ENCODE measurements around the gene ZCWPW1.

ZCWPW1 gene, protein sequence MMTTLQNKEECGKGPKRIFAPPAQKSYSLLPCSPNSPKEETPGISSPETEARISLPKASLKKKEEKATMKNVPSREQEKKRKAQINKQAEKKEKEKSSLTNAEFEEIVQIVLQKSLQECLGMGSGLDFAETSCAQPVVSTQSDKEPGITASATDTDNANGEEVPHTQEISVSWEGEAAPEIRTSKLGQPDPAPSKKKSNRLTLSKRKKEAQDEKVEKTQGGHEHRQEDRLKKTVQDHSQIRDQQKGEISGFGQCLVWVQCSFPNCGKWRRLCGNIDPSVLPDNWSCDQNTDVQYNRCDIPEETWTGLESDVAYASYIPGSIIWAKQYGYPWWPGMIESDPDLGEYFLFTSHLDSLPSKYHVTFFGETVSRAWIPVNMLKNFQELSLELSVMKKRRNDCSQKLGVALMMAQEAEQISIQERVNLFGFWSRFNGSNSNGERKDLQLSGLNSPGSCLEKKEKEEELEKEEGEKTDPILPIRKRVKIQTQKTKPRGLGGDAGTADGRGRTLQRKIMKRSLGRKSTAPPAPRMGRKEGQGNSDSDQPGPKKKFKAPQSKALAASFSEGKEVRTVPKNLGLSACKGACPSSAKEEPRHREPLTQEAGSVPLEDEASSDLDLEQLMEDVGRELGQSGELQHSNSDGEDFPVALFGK

DNA sequence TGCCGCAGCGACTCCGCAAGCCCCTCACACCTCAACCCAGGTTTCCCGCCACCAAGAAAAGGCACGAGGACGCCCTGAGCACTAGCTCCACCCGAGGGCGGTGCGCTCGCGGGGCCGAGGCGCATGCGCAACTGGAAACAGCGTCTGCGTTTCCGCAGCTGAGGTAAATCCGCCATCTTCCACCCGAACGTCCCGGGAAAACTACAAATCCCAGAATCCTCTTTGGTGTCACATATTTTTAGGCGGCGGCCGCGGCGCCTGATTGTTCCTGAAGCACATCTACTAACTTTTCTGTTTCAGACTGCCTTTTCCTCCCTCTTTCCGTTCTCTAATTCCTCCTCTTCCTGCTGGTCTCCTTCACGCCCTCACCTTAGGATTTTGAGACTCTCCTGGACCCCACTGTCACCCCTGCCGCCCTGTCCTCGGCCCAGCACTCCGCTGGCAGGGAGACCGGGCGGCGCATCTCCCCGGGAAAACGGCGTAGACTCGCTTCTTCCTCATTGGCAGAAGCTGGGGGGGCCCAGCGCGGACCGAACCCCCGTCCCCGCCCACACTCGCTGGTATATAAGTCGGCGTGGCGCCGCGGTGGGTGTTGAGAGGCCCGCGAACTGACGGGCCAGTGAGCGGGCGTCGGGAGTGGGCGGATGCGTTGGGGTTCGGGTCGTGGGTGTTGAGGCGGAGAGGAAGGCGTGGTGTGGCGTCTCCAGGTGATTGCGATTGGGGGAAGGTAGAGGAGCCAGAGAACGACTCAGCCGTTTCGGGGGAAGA is at the start of gene ZCWPW1:
TSS of gene ZCWPW1 (minus strand) at position 505 of the 768 bp plus-strand sequence. CDS start 8,054 bp downstream, outside the sequence.
- DNase-seq, result peak; percentile 99

DNA sequence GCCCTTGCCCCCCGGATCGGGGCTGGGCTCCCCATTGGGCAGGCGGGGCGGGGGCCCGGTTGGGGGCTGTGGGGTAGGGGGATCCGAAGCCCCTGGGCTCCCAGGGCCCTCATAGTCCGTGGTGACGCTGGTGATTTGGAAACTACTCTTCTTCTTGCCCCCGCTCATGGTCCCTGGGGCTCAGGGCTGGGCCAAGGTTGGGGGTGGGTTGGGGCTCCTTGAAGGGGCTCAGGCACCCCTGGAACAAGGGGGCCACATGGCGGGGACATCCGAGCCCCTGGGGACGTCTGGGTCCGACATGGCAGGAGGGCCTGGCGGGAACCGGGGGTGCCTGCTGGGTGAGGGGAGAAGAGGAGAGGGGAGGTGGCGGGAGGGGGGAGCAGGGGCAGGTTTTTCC is 49.4 kb upstream of the ZCWPW1 start:
- DNase-seq, result no peak

DNA sequence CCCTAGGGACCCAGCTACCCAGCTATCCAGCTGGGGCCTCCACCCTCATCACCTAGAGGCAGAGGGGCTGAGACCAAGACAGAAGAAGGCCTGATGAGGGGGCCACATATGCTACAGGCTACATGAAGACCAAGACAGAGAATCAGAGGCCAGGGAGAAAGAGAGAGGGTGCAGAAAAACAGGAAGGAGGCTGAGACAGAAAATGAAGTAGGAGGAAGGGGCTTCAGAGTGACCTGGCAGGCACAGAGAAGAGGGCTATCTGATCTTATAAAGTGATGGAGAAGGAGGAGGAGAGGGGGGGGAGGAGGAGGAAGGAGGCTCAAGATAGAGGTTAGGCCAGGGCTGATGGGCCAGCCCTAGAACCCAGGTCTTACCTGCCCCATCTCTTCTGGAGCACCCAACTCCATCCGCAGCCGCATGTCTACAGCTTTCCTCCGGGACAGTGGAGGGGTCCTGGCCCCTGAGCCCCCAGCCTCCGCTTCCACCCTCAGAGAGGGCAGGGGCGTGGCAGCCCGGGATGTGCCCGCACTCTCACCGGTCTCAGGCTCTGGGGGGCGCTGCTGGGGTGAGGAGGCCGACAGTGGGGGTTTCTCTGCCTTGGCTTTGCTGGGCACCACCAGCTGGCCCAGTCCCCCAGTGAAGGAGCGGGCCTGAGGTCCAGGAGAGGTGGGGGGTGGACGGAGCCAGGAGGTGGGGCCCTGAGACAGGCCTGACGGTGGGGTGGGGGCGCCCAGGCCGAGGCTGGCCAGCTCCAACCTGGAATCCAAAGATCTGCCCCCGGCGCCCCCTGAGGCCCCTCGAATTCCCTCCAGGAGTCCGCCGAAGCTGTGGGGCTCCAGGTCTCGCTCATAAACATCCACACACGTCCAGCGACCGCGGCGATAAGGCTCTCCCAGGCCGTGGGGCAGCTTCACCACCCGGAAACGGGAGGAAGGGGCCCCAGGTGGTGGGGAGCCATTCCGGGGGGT is 48.7 kb upstream of the ZCWPW1 start:
- no peak for DNase-seq

GRCh38 chr7:100476101-100476780 is 47.7 kb upstream of the ZCWPW1 start:
- DNase-seq, result no peak

DNA sequence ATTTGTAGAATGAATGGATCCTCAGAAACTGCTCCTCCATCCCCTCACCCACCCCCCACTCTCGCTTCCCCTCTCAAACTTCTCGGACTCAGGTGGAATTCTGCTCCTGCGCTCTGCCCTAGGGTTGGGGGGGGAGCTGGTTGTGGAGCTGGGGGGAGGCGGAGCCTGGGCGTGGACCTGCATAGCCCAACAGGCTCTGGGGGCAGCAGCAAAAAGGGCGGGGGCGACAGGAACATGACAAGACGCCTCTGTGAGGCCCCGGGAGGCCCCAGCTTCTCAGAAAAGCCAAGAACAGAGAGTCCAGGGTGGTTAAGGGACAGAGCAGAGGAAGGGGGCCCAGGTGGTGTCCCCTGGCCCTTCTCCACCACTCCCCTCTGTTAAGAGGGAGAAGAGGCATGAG is 47.0 kb upstream of the ZCWPW1 start:
- no peak for DNase-seq

- DNase-seq, result no peak
Observed at GRCh38 chr7:100472854-100473499, 44.5 kb upstream of the ZCWPW1 start.

- DNase-seq, result no peak
Observed at GRCh38 chr7:100472121-100472851, 43.8 kb upstream of the ZCWPW1 start.

DNA sequence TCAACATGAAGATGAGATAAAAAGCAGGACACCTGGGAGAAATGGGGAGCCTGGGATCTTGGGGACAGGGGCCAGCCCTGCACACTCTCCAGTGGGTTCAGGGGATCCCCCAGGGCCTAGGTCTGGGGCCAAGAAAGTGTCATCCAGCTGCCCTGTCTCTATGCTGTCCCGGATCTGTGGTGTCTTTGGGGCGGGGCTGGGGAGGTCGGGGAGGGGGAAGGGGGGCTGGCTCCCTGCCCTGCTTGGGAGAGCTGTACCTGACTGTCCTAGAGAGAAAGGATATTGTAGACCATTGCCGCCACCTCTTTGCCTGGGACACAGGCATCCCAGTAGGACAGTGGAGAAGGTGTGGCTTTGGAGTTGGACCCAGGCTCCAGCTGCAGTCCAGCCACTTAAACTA is 42.5 kb upstream of the ZCWPW1 start:
- no peak for DNase-seq

DNA sequence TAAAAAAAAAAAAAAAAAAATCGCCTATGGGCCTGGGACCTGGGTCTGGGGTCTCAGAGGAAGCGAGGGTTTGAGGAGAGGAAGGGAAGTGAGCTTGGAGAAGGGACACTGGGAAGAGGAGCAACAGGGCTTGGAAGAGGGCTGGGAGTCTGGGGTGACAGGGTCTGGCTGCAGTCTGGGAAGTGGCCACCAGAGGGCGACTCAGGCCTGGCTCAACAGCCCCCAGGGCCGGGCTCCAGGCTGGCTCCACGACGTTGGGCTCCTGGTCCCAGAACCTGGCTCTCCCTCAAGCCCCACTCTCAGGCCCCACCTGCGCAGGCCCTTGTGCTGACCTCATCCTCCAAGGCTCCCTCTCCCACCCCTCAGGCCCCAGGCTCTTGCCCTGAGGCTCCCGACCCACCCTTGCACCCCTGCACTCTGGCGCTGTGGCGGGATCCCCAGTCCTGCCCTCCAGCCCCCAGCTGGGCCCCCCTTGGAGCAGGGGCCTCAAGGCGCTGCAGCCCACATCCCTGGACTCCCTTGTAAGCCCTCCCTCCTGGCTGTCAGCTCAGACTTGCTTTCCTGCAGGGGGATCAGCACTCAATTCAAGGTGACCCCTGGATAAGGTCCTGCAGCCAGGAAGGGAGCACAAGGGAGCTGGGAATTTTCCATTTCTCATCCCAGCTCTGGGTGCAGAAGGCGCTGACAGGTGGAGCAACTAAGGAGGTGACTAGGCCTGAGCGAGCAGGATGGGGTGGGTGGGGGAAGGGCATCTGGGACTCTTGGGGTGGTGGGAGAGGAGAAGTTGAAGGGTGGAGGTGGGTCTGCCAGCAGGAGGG is 40.9 kb upstream of the ZCWPW1 start:
- peak; percentile 94 for DNase-seq

DNA sequence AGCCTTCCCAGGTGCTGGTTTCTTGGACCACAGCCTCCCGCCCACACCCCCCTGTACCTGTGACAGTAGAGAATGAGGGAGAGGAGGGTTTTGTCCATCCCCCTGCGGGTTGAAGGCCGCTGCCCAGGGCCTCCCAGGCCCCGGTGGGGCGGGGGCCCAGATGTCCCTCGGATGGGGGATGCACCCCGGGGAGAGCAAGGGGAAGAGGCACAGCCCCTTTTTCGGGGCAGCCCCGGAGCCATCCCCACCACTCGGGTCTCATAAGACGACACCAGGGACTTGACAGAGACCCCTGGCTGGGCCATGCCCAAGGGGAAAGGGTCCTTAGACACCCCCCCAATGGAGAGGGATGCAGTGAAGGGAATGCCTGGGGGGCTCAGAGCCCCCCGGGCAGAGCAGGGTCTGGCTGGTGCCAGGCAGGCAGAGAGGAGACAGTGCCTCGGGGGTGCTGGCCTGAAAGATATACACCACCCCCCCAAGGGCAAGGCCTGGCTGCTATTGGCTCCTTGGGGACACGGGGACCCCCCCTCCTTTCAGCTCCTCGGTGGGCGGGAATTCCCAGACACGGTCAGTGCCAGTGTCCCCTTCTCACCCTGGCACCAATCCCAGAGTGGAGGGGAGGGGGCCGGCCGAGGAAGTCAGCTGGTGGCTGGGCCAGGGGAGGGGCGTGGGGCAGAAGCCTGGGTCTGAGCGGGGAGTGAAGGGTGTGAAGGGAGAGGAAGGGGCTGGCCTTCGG is 39.3 kb upstream of the ZCWPW1 start:
- DNase-seq, result peak; percentile 36

DNA sequence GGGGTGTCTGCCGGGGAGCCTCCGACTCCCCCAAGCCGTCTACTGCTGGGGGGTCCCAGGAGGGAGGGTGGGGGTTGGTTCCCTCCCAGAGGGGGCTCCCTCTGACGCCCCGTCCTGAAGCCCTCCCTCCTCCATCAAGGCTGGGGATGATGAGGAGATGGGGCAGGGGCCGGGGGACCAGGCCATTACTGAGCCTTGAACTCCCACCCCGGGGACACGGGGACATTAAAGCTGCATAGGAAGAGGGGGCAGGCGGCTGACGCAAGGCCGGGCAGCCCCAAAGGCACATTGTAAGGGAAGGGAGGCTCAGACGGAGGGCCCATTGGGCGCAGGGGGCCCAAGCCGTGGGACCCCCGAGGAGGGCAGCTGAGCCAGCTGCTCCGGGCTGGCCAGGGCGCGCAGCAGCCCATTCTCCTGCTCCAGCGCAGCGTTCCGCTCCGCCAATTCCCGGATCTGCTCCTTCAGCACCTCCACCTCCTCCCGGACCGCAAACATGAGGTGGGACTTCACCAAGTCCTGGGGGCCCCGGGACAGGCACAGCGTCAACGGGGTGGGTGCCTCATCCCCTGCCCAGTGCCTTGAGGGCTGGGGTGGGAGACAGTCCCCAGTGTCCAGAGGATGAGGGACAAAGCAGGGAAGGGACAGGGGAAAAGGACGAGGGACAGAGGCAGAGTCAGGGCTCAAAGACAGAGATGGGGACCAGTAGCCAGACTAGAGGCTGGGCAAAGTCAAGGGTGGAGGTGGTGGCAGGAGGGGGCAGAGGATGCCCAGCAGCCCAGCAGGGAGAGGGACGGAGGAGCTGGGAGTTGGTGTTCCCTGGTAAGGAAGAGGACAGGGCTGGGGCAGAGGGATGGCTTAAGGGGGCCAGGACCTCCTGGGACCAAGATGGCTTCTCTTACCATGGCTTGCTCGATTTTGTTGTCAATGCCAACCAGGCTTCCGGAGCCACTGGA is 38.4 kb upstream of the ZCWPW1 start:
- no peak for DNase-seq

DNA sequence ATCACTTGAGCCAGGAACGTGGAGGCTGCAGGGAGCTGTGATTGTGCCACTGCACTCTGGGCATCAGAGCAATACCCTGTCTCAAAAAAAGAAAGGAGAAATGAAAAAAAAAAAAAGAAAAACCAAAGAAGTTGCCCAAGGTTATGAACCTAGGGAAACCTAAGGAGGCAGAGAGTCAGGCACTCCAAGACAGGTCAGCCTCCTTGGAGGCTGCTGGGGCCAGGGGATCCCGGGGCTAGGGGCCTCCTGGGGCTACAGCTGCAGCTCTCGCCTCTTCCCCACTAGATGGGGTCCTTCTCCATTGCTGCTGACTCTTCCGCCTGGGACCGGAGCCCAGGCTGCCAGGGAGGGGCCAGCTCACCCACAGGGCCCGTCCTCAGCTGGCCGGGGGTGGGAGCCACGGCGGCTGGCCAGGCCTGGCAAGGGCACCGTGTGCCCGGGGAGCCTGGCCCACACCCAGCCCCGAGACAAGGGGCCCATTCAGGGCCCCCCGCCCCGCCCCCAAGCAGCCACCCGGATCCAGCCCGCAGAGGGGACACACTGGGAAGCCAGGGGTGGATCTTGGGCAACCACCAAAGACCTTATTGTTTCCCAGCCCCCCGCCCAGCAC is 37.3 kb upstream of the ZCWPW1 start:
- peak; percentile 72 for DNase-seq

DNA sequence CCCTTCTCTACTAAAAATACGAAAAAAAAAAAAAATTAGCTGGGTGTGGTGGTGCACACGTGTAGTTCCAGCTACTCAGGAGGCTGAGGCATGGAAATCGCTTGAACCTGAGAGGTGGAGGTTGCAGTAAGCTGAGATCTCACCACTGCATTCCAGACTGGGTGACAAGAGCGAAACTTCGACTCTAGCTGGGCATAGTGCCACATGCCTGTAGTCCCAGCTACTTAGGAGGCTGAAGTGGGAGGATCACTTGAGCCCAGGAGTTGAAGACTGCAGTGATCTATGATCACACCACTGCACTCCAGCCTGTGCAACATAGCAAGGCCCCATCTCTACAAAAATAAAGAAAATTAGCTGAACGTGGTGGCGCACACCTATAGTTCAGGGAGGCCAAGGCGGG is 36.8 kb upstream of the ZCWPW1 start:
- DNase-seq, result no peak

DNA sequence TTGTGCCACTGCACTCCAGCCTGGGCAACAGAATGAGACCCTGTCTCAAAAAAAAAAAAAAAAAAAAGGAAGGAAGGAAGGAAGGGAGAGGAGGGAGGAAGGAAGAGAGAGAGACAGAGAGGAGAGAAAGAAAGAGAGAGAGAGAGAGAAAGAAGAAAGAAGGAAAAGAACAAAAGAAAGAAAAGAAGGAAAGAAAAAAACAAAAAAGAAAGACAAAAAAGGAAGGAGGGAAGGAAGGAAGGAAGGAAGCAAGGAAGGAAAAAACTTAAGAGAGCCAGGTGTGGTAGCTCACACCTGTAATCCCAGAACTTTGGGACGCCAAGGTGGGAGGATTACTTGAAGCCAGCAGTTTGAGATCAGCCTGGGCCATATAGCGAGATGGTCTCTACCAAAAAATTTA is 36.3 kb upstream of the ZCWPW1 start:
- no peak for DNase-seq

- no peak for DNase-seq
Observed at GRCh38 chr7:100464210-100464660, 35.7 kb upstream of the ZCWPW1 start, which contains the start of gene SPACDR. Gene SPACDR, minus strand, starts transcription at chr7:100464260. Its CDS starts 235 bp downstream, at chr7:100464025.

DNA sequence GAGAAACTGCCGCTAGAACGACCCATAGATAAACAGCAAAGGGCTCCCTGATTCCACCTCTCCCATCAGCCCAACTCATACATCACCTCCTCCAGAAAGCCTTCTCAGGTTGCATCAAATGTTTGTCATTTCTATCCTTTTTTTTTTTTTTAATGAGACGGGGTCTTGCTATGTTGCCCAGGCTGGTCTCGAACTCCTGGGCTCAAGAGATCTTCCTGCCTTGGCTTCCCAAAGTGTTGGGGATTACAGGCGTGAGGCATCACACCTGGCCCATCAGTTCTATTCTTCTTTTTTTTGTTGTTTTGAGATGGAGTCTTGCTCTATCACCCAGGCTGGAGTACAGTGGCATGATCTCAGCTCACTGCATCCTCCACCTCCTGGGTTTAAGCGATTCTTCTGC is 28.5 kb upstream of the ZCWPW1 start:
- DNase-seq, result no peak

DNA sequence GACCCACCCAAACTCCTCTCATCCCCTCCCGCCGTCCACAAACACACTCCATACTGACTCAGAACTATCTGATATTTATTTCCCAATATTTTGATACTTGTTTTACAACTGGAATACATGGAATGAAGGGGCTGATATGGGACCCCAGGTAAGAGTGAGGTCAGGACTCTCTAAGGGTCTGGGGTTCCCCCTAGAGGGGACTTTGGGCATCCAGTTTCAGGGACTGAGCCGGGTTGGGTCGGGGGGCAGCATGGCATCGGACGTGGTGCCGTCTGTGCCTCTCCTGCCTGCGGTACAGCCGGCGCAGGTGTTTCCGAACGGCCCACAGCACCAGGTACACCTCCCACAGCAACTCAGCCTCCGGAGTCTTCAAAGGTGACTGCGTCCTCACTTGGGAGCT is 28.1 kb upstream of the ZCWPW1 start:
- DNase-seq, result no peak
